ENCODE results near the gene LIN37.

DNA sequence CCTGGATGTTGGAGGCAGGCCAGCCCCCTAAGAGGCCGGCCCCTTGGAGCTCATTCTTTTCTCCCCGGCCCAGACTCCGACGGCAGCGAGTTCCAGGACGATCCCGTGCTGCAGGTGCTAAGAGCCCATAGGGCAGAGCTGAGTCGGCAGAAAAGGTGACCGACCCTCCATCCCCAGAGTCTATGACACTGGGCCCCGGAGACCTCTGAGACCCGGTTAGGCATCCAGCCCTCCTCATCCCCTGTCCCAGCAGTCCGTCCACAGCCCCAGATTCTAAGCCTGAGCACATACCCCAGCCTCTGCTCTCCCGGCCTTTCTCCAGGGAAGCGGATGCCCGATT is 19.7 kb downstream of the LIN37 start:
- no peak for TF ChIP-seq POLR2AphosphoS5 (IDR thresholded peaks at IDR 0.05; ENCODE audit: low read depth, low read length)
- TF ChIP-seq, protein P1, sequence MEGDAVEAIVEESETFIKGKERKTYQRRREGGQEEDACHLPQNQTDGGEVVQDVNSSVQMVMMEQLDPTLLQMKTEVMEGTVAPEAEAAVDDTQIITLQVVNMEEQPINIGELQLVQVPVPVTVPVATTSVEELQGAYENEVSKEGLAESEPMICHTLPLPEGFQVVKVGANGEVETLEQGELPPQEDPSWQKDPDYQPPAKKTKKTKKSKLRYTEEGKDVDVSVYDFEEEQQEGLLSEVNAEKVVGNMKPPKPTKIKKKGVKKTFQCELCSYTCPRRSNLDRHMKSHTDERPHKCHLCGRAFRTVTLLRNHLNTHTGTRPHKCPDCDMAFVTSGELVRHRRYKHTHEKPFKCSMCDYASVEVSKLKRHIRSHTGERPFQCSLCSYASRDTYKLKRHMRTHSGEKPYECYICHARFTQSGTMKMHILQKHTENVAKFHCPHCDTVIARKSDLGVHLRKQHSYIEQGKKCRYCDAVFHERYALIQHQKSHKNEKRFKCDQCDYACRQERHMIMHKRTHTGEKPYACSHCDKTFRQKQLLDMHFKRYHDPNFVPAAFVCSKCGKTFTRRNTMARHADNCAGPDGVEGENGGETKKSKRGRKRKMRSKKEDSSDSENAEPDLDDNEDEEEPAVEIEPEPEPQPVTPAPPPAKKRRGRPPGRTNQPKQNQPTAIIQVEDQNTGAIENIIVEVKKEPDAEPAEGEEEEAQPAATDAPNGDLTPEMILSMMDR (IDR thresholded peaks at IDR 0.05): no peak

Data from Panc1 (cell line).